COR-L47 (cell line): ENCODE measurements around the gene SPAG9.
A peak's percentile ranks its signal among the peaks of the same experiment; 100 is the strongest.
"Not testable (repeated sequence)": the region's sequence is repeated elsewhere in the genome, so short reads cannot be mapped to it uniquely, and the experiment has no call there.

Experiments used
- DNase-seq: peaks from one replicate; lab custom pipeline; 2025; lab: John Stamatoyannopoulos, UW

SPAG9 gene

GRCh38 chr17:50953831-50954601 lies 166.7 kb downstream of the SPAG9 start:
- DNase-seq: peak; percentile 92

DNA sequence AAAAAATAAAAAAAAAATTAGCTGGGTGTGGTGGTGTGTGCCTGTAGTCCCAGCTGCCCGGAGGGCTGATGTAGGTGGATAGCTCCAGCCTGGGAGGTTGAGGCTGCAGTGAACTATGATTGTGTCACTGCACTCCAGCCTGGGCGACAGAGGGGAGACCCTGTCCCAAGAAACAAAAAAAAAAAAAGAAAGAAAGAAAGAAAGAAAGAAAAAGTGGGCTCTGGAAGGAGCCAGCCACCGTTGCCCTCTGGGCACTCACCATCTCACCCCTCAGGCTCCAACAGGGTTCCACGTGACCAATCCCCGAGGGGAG lies 167.2 kb downstream of the SPAG9 start:
- DNase-seq: no peak

DNA sequence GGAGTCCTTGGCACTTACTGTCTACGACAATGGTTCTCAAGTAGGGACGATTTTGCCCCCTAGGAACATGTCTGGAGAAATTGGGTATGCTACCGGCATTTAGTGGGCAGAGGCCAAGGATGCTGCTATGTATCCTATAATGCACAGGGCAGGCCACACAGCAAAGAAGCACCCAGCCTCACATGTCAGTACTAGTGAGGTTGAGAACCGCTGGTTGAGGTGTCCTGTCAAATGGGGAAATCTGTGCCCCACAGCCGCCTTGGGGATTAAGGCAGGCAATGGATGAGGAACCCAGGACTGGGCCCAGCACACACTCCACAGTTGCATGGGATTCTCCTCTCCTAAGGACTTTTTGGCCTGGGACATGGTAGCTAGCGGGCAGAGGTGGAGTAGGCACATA lies 167.8 kb downstream of the SPAG9 start:
- no peak for DNase-seq

- DNase-seq: peak; percentile 81
Observed at GRCh38 chr17:50952013-50952412, 168.7 kb downstream of the SPAG9 start.

GRCh38 chr17:50949989-50950877 lies 170.4 kb downstream of the SPAG9 start:
- DNase-seq: peak; percentile 65

DNA sequence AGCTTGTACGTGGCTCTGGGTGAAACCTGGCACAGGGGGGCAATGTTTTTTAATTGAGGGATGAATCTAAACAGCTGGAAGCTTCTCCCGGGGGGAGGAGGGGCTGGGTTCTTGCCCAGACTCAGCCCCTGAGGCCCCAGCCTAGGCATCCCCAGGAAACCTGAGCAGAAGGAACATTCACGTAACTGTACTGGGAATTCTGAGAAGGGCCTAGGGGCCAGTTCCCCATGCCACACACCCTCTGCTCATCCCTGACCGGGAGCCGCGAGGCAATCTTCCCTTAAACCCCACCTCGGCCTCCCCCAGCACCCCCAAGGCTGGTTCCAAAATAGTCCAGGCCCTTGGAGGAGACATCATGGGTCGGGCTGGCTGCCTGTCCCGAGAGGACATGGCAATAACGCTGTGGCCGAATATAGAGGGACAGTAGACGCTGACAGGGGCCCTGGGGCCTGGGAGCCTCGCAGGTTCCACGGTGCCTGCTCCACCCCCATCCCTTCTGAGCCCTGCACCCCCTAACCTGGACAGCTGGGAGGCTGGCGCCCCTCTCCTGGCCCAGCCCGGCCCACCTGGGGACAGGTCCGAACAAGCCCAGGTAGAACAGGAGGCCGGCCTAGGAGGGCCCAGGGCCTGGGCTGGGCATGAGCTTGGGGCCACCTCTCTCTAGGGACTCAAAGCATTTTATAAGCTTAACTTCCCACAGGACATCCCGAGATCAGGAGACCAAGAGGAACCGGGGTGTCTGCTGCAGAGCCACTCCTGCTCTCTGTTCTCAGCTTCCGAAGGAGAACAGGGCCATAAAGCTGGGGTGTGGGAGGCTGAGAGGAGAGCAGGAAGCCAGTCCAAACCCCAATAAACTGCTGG lies 171.3 kb downstream of the SPAG9 start:
- DNase-seq: no peak

- DNase-seq: no peak
Observed at GRCh38 chr17:50948711-50949110, 172.0 kb downstream of the SPAG9 start.

GRCh38 chr17:50947782-50948543 lies 172.7 kb downstream of the SPAG9 start:
- peak; percentile 85 for DNase-seq

DNA sequence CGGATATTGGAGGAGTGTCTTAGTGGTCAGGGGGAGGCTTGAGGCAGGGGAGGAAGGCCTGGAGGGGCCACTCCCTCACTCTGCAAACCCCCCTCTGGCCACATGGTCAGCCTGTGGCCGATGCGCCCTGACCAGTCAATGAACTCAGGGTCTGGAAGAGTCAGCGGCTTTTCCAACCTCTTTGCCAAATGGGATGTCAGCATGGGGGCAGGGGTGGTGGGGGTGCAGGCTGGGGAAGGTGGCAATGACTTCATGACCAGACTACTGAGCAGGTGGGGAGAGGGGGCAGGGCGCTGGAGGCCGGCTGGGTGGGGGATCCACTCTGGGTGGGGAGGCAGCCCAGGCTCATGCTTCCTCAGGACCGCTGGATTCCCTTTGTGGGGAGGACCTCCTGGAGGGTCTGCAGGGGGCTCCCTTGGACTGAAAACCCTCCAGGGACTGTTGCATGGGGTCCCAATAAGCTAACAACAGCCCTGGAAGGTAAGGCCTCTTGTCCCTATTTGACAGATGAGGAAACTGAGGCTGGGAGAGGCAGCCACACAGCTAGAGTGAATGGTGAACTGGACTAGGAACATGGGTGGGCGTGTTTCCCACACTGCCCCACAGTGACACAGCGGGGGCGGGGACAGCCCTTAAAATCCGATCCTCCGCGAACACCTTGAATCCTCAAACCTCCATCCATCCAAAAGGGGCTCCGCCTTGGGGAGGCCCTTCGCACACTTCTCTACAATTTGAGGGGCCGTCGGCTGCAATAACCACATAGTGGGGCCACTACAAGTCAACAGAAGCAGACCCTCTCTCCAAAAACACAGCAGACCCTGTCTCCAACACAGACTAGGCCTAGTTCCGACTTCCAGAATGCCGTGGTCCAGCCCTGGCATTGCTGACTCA lies 173.5 kb downstream of the SPAG9 start:
- DNase-seq: no peak

DNA sequence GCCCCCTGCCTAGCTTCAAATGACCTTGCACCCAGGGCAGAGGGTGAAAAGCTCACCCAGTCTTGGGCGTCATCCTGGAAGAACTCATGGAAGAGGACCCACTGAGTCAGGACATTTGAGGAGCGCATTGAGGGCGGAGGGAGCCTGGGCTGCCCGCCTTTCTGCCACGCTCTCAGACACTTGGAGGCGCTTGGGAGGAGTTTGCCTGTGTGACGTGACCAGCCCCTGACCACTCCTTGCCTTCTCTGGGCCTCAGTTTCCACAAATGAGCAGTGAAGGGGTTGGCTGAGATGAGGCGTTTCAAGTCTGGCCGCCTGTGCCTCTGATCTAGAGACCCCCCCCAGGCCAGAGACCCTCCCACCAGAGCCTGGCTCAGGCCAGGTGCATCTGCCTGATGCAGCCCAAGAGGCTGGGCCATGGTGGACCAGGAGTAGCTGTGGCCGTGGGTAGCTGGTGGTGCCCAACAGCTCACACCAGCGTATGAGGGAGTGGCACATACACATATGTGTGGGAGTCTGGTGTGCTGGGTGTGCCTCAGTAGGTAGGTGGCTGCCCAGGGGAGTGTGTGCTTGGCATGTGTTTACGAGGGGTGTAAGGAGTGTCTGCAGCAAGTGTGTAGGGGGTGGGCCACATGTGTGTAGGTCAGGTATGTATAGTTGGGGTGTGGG lies 174.3 kb downstream of the SPAG9 start:
- no peak for DNase-seq

DNA sequence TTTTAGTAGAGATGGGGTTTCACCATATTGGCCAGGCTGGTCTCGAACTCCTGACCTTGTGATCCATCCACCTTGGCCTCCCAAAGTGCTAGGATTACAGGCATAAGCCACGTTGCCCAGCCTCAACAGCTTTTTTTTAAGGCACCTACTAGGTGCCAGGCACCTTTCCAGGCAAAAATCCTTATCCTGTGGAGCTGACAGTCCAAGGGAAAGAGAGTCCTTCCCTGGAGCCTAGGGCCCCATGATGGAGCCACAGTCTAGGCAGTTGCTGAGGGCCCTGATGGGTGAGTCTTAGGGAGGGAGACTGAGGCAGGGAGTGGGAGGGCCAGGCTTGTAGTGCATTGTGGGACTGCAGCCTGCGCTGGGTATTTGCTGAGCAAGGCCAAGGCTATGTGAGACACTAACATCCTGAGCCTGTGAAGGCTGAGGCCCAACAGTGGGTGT lies 174.9 kb downstream of the SPAG9 start:
- no peak for DNase-seq

DNA sequence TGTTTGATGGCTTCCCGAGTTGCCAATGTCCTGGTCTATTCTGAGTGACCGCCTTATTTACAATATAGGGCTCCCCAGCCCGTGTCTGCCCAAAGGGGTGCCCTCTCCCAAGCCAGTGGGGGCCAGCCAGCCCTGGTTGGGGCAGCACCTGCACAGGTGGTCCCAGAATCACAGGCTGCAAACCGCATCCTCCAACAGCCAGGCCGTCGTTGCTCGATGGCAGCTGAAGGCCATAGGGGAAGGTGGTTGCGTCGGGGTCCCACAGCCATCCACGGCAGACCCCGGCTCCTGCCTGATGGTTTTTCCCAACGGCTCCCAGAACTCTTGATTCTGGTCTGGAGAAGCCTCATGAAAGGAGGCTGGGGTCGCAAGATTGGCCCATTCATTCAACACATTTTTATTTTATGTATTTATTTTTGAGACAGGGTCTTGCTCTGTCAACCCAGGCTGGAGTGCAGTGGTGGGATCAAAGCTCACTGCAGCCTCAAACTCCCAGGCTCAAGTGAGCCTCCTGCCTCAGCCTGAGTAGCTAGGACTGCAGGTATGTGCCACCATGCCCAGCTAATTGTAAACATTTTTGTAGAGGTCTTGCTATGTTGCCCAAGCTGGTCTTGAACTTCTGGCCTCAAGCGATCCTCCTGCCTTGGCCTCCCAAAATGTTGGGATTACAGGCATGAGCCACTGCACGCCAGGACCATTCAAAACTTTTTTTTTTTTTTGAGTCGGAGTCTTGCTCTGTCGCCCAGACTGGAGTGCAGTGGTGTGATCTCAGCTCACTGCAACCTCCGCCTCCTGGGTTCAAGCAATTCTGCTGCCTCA lies 175.6 kb downstream of the SPAG9 start:
- DNase-seq: no peak

GRCh38 chr17:50944054-50944901 lies 176.4 kb downstream of the SPAG9 start:
- DNase-seq: peak; percentile 68

DNA sequence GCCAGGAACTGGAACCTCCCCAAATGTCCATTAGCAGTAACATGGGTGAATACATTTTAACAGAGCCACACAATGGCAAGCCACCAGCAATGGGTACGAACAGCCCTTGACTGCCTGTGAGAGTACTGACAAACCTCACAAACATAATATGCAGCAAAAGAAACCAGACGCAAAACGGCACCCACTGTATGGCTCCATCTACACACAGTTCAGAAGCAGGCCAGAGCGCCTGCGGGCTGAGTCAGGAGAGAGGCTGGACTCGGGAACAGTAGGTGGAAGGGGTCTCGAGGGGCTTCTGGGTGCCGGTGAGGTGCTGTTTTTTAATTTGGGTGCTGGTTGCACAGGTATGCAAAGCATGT lies 177.1 kb downstream of the SPAG9 start:
- no peak for DNase-seq

GRCh38 chr17:50941676-50942048 lies 179.0 kb downstream of the SPAG9 start:
- not testable (repeated sequence) for DNase-seq

DNA sequence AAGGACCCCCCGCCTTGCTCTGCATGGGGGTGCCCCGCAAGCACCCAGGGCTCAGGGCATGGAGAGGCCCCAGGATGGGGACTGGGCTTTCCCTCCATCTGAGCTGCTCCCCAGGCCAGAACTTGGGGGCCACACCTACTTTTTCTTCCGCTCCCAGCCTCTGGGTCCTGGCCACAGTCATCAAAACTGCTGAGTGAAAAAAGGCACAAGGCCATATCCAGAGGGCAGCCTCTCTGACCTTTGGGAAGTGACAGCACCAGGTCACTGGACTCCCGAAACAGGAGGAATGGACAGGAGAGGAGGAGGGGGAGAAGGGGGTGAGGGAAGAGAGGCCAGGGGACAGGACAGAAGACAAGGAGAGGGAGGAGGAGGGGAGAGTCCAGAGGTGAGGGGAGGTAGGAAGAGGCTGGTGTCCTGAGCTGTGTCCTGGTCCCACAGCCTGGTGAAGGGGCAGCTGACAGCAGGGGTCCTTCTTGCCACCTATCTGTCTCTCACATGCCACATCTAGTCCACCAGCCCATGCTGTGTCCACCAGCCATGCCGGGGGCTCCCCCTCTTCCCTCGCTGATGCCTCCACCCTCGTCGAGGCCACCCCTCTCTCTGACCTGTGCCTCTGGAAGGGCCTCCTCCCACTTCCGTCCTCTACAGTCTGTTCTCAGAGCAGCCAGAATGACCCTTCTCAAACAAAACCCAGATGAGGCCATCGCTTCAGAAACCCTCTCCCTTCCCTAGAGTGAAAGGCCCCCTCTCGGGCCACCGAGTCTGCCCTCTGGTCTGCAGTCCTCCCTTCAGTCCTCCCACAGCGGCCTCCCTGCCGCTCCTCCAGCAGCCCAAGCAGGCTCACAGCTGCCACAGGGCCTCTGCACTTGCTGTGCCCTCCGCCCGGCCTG lies 180.6 kb downstream of the SPAG9 start:
- no peak for DNase-seq

DNA sequence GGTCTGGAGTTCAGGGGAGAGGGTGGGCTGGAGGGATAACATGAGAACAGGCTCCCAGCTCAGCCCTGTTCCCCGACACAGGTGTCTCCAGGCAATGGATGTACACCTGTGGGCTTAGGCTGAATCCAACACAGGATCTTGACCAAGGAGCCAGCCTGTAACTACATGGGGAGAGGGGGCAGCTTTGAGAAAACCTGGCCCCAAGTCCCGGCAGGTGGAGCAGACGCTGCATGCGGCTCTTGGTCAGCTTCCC lies 181.2 kb downstream of the SPAG9 start:
- DNase-seq: no peak
